Activated CD4-positive, alpha-beta T cell treated with anti-CD3 and anti-CD28 coated beads for 48 hours (primary cell): ENCODE results near the gene TMEM86A.

Source experiments
- DNase-seq: peaks from one replicate; pipeline ENCODE4 v3.0.0-alpha.2; 2020

The TMEM86A gene

GRCh38 chr11:18727479-18728236, 29.1 kb downstream of the TMEM86A start:
- peak; percentile 62 for DNase-seq

- no peak for DNase-seq
These were observed 30.1 kb downstream of the TMEM86A start for GRCh38 chr11:18728658-18729057.

- no peak for DNase-seq
These were observed 30.8 kb downstream of the TMEM86A start for GRCh38 chr11:18729426-18729825.

- no peak for DNase-seq
These were observed 31.4 kb downstream of the TMEM86A start for GRCh38 chr11:18730020-18730419.

- no peak for DNase-seq
These were observed 32.9 kb downstream of the TMEM86A start for GRCh38 chr11:18731441-18731840.

GRCh38 chr11:18731949-18732821, 33.6 kb downstream of the TMEM86A start:
- peak; percentile 72 for DNase-seq

- DNase-seq: no peak
These were observed 34.6 kb downstream of the TMEM86A start for GRCh38 chr11:18733202-18733601.

- DNase-seq: no peak
These were observed 38.1 kb downstream of the TMEM86A start for GRCh38 chr11:18736590-18737148.

GRCh38 chr11:18737642-18738041, 39.1 kb downstream of the TMEM86A start:
- no peak for DNase-seq

- no peak for DNase-seq
These were observed 41.1 kb downstream of the TMEM86A start for GRCh38 chr11:18739685-18740084.

- no peak for DNase-seq
These were observed 43.2 kb downstream of the TMEM86A start for GRCh38 chr11:18741783-18742182.

GRCh38 chr11:18743365-18743764, 44.8 kb downstream of the TMEM86A start:
- no peak for DNase-seq

GRCh38 chr11:18743900-18744514, 45.4 kb downstream of the TMEM86A start:
- no peak for DNase-seq

GRCh38 chr11:18745251-18745650, 46.7 kb downstream of the TMEM86A start:
- DNase-seq: no peak

- DNase-seq: no peak
These were observed 50.3 kb downstream of the TMEM86A start for GRCh38 chr11:18748766-18749365.

- DNase-seq: no peak
These were observed 51.2 kb downstream of the TMEM86A start for GRCh38 chr11:18749681-18750319.

- no peak for DNase-seq
These were observed 52.4 kb downstream of the TMEM86A start for GRCh38 chr11:18750944-18751343.

GRCh38 chr11:18752502-18752901, 53.9 kb downstream of the TMEM86A start:
- DNase-seq: no peak

GRCh38 chr11:18754308-18754707, 55.7 kb downstream of the TMEM86A start:
- no peak for DNase-seq
